Kidney (tissue), 14 donors: ENCODE measurements around the gene PNCK. TPM values are rescaled to one million over a fixed set of nuclear protein-coding genes. Genes with fewer than 3 reads are reported as not detected.

Source experiments
- DNase-seq, 5 donors: peaks; one replicate each; pipeline ENCODE4 v3.0.0-alpha.2; 2013 to 2020
- FAIRE-seq: peaks from 2 replicates; lab custom pipeline; 2012; peaks lifted over from hg19 to GRCh38; lab: Jason Lieb, UNC
- H3K27ac ChIP-seq, 2 donors: one replicate each; pipeline ENCODE4 v1.7.0; 2013; ENCODE audit warnings: low read depth in 2 of 2, low read length in 2 of 2, inconsistent platforms in 1 of 2
- H3K27me3 ChIP-seq: one replicate; pipeline ENCODE4 v1.7.1; 2013; ENCODE audit warnings: low read length, inconsistent platforms; ENCODE audit not compliant: control insufficient read depth, insufficient read depth
- H3K36me3 ChIP-seq, 3 donors: one replicate each; pipeline versions ENCODE4 v1.7.0 to v1.7.1; 2013; ENCODE audit warnings: low read length in 3 of 3, control low read depth in 1 of 3, inconsistent platforms in 1 of 3; ENCODE audit not compliant: insufficient read depth in 3 of 3, control insufficient read depth in 2 of 3
- H3K4me1 ChIP-seq, 3 donors: one replicate each; pipeline versions ENCODE4 v1.7.0 to v1.7.1; 2013; ENCODE audit warnings: low read length in 3 of 3, inconsistent platforms in 1 of 3, low read depth in 1 of 3; ENCODE audit not compliant: control insufficient read depth in 2 of 3, insufficient read depth in 2 of 3
- H3K4me3 ChIP-seq, 3 donors: one replicate each; pipeline versions ENCODE4 v1.7.0 to v1.8.1; 2013; ENCODE audit warnings: low read length in 3 of 3, control low read depth in 1 of 3, inconsistent platforms in 1 of 3
- H3K9ac ChIP-seq, 3 donors: one replicate each; pipeline versions ENCODE4 v1.7.0 to v1.7.1; 2013; ENCODE audit warnings: low read length in 3 of 3, control low read depth in 1 of 3, inconsistent platforms in 1 of 3
- H3K9me3 ChIP-seq, 3 donors: one replicate each; pipeline versions ENCODE4 v1.7.0 to v1.7.1; 2013; ENCODE audit warnings: low read length in 3 of 3, control low read depth in 1 of 3, inconsistent platforms in 1 of 3; ENCODE audit not compliant: control insufficient read depth in 2 of 3, insufficient read depth in 1 of 3
- intact Hi-C: fragments of 100-400 bp; cut with DNase I; formaldehyde crosslinking; loops from one replicate; pipeline ENCODE4 v1.11.1; 2022
- polyA plus RNA-seq: library from polyadenylated mRNA; stranded (reverse); fragments of 350-450 nt; fragmentation: Illumina TruSeq; extraction: RNeasy Lipid Tissue Mini Kit (QIAGEN cat#74804); gene quantifications from one replicate; pipeline ENCODE4 v1.2.3, GENCODE V29; 2014; ENCODE audit warnings: low read depth, low replicate concordance; ENCODE audit not compliant: insufficient read depth
- total RNA-seq: library from RNA; stranded (reverse); fragmentation: NEBNext Ultra II Directional; extraction: Animal tissue kit (Norgen Biotek cat#: 25700); gene quantifications from one replicate; pipeline ENCODE4 v1.2.1, GENCODE V29; 2021
- TF ChIP-seq, protein P1 (sequence below): IDR thresholded peaks from 3 replicates; pipeline ENCODE4 v1.5.1; 2012; ENCODE audit warnings: mild to moderate bottlenecking, moderate library complexity, borderline replicate concordance; ENCODE audit not compliant: insufficient read depth; ENCODE audit errors: extremely low read depth
- donor health status: control.
- donor health status: control.
- donor health status: control.
- donor health status: control.
- donor health status: control.
- donor health status: DM: yes; HTN: yes; CAD: no.
- donor health status: Normal renal cell carcinoma (clear cell type).

The PNCK gene
- total and polyA plus RNA-seq, 2 donors from 2014 or later: 1.5 to 5.5 TPM

DNA sequence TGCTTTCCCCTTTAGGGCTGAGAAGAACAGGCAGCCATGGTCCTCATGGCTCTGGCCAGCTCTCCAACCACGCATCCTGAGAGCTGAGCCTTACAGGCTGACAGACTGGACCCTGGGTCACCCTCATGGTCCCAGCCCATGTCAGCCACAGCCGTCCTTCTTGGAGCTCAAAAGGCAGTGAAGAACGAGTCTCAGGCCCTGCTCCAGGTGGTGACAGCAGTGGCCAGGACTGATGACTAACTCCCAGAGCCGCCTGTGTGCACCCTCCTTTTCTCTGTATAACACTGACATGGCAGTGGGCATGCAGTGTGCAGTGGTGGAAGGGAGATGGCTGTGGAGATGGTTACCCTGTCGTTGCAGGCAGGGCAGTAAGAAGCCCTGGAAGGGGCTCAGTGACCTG, 36.9 kb downstream of the PNCK start:
- no peak for DNase-seq

GRCh38 chrX:153635788-153636668, 37.6 kb downstream of the PNCK start:
- TF ChIP-seq, protein P1, sequence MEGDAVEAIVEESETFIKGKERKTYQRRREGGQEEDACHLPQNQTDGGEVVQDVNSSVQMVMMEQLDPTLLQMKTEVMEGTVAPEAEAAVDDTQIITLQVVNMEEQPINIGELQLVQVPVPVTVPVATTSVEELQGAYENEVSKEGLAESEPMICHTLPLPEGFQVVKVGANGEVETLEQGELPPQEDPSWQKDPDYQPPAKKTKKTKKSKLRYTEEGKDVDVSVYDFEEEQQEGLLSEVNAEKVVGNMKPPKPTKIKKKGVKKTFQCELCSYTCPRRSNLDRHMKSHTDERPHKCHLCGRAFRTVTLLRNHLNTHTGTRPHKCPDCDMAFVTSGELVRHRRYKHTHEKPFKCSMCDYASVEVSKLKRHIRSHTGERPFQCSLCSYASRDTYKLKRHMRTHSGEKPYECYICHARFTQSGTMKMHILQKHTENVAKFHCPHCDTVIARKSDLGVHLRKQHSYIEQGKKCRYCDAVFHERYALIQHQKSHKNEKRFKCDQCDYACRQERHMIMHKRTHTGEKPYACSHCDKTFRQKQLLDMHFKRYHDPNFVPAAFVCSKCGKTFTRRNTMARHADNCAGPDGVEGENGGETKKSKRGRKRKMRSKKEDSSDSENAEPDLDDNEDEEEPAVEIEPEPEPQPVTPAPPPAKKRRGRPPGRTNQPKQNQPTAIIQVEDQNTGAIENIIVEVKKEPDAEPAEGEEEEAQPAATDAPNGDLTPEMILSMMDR: peak; percentile 34
- Histone ChIP-seq H3K9me3 (no peaks in the 10 kb centered on the region), H3K27me3 (no peaks in the 10 kb centered on the region), H3K4me3 (no peak overlapping the region), H3K27ac (no peak overlapping the region), H3K36me3 (no peaks in the 10 kb centered on the region), H3K9ac (no peak overlapping the region), H3K4me1 (no peaks in the 10 kb centered on the region)
- DNase-seq (peak in 2 of 5 donors; percentile 56 to 72), FAIRE-seq (no peak)
- intact Hi-C loops: no loop called here

More for the DNA sequence above, 36.9 kb downstream of the PNCK start:
- no peaks in the 10 kb centered on the region for H3K36me3 ChIP-seq
- H3K27ac ChIP-seq: no peak overlapping the region
- intact Hi-C loops: no loop called here
- H3K27me3 ChIP-seq: no peaks in the 10 kb centered on the region
- no peak for FAIRE-seq
- H3K9ac ChIP-seq: no peak overlapping the region
- no peaks in the 10 kb centered on the region for H3K9me3 ChIP-seq
- peaks cover 0 to 2% (median 0%) of the 10 kb centered on the region in 3 donors for H3K4me1 ChIP-seq
- TF ChIP-seq, protein P1: no peak
- no peak overlapping the region for H3K4me3 ChIP-seq

DNA sequence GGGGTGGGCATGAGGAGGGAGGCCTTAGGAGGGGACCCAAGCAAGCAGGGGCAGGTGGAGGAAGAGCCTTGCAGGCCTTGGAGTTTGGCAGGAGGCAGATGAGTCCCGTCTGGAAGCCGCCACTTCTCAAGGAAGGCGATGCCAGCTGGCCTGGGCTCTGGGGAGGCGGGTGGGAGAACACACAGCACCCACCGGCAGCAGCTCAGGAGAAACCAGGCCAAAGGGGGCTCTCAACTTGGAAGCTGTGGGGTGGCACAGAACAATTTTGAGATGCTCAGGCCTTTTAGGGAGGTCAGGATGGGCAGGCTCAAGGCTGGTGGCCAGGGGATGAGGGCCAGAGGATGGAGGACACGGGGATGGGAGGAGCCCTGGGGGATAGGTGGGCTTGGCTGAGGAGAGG, 38.2 kb downstream of the PNCK start:
- intact Hi-C loops: no loop called here
- TF ChIP-seq, protein P1: no peak
- peak in 1 of 5 donors; percentile 22 for DNase-seq
- Histone ChIP-seq H3K4me3 (no peak overlapping the region), H3K27ac (no peak overlapping the region), H3K9ac (no peak overlapping the region), H3K9me3 (no peaks in the 10 kb centered on the region), H3K4me1 (no peaks in the 10 kb centered on the region), H3K27me3 (no peaks in the 10 kb centered on the region), H3K36me3 (no peaks in the 10 kb centered on the region)
- FAIRE-seq: no peak
